Amniotic epithelial cell (primary cell): Measurements from ENCODE around the gene TGM2.

Experiments
- DNase-seq: peaks from one replicate; pipeline ENCODE4 v3.0.0-alpha.2; 2010; ENCODE audit warnings: low read depth

Gene TGM2

DNA sequence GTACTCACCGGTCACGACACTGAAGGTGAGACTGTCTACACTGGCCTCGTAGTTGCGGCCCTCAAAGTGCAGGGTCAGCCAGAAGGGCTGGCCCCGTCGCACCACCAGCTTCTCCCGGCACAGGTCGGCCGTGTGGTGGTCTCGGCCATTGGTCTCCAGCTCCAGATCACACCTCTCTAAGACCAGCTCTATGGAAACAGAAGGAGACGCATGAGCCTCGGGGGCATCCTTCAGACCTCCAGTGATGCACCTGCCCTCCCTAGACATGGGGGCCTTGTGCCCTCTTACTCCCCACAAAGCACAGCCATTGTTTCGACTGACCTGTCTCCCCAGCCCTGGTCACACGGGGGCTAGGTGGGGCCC lies 3.7 kb downstream of the TGM2 start:
- no peak for DNase-seq

DNA sequence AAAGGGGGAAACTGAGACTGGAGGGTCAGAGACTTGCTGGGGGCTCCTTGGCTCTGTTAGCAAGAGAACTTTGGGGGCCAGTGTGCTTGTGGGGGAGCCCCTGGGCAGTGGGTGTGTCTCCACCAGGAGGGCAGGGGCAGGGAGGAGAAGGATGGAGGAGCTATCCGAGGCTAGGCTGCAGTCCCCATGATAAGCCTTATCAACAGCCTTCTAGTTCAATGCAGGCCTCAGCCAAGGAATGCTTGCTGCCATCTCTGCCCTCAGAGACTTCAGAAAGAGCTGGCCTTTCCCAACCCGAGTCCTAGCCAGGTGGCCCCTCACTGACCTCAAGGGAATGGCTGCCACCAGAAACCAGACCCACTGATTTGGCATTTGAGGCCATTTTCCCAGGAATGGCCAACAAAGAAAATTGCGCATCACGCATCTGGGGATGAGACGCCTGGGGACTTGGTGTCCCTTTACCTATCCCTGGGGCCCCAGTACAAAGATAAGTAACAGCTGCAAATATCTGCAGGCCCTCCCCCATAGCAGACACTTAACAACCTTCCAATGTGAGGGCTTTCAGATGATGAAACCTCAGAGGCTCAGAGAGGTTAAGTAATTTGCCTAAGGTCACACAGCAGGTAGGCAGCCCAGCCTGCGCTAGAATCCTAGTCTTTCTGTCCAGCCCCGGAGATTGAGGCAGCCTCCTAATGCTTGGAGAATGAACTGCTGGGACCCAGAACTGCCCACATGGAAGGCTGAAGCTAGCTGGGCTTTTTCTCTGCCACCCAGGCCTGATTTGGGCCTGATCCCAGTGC lies 4.9 kb downstream of the TGM2 start:
- no peak for DNase-seq

DNA sequence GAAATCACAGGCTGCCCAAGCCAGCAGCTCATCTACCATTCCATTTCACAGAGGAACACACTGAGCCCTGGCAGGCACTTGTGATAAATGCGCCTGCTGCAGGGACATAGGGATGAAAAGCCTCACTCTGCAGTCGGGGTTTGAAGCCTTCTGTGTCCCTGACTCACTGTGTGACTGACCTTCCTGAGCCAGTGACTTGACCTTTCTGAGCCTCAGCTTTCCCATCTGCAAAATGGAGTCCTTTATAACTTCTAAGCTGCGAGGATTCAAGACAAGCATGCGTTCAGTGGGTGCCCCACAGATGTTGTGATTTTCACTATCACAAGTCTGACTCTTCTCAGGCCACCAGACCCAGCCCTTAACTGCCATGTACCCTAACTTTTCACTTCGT lies 5.5 kb downstream of the TGM2 start:
- DNase-seq, result no peak

DNA sequence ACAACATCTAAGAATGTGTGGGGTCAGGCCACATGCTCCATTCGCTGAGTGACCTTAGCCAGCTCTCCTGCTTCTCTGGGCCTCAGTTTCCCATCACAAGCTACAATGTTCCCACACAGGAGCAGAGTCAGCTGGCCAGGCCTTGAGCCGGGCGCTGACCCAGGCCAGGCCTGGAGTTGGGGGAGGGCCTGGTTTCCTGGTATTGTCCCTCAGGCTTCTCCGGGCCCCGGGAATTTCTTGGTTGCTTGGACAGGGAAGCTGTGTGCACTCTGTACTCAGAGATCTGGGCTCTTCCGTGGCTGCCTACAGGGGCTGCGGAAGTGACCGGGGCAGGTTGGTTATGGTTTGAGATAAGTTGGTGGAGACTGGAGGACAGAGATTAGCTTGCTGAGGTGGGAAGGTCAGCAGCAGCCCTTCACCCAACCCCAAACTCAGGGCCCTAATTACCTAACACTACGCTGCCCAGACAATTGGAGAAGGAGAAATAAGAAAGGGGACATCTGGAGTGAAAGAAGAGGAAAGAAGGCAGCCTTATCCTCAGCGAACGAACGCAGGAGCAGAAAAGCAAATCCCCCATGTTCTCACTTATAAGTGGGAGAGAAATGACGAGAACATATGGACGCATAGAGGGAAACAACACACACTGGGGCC lies 6.2 kb downstream of the TGM2 start:
- DNase-seq, result no peak

DNA sequence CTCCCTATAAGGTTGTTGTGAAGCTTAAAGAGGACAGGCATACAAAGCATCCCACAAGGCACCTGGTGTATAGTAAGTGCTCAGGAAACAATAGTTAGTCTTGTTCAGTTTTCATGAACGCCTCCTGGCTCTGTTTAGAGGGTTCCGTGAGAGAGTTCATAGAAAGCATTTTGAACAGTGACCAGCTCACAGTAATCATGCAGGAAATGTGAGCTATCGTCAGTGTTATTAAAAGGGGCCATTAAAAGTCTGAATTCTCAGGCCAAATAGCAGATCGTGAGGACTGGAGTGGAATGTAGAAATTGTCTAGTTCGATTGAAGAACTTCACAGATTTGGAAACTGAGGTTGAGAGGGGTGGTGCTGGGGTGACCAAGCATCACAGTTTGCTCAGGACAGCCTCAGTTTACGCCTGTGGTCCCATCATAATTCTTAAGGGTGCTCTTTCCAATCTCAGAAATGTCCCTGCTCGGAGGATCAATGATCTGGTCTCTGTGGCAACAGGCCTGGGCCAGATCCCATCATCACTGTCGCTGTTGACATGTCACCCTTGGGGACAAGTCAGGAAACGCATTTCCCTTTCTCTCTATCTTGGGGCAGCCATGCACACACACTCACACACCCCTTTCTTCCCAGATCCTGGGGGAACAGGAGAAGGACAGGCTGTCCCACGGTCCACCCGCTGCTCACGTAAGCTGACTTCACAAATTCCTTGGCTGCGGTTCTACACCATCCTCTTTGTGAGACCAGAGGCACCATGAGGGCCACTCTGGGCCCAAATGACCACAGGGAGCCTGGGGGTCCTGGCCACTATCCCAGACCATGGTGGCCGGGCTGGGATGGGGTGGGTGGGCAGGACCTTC lies 7.2 kb downstream of the TGM2 start:
- no peak for DNase-seq

DNA sequence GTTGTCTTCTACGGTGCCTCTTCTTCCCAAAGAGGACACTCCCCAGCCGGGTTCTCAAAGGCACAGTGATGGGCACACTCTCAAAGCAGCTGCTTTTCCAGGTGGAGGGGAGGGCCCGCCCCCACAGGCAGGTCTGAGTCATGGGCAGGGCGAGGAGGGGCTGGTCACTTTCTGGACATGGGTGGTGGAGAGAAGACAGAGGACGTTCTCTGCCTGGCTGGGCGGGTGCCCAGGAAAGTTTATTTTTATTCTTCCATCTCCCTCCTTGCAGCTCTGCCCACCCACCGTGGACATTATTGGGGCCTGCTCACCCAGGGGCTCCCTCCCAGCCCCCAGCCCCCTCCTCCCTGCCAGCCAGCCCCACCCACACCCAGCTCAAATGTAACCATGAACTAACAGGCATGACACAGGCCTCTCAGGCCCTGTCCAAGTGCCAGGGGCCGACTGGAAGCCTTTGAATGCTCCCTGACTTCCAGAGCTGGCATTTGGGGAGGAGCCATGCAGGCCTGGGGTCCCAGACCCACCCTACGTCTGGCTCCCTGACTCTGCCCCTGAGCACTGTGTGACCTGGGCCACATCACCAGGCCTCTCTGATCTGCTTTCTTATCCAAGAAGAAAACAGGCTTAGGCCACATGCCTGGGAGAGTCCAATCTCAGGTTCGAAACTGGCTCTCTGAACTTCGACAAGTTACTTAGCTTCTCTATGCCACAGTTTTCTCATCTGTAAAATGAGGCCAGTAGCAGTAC lies 8.0 kb downstream of the TGM2 start:
- no peak for DNase-seq

DNA sequence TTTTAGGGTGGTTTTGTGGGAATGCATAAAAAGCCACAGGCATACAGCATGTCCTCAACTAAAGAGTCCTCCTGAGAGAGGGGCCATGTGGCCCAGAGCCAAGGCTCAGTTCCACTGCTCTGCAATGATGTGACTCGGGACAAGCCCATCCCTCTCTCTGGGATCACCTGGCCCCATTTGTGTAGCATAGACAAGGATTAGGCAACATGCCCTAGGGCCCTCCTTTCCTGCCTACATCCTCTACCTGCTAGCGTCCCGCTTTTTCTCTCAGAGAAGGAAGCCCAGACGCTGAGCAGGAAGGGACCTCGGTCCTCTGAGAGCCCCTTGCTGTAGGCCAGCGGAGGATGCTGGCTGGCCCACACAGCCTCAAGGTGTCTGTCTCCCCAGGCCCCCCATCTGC lies 8.8 kb downstream of the TGM2 start:
- DNase-seq, result no peak

DNA sequence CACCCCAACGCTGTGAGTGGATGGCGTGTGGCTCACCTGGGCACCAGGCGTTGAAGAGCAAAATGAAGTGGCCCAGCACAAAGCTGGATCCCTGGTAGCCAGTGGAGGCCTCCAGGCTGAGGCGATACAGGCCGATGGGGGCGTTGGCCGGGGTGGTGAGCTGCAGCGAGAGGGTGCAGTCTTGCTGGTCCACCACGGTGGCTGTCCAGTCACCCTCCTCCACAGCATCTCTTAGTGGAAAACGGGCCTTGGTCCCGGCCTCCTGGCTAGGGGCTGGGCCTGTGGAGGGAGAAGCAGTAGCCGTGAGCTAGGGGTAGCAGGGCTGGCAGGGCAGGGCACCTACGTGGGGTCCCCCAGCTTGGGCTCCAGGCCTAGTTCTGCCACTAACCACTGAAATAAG lies 9.3 kb downstream of the TGM2 start:
- no peak for DNase-seq

DNA sequence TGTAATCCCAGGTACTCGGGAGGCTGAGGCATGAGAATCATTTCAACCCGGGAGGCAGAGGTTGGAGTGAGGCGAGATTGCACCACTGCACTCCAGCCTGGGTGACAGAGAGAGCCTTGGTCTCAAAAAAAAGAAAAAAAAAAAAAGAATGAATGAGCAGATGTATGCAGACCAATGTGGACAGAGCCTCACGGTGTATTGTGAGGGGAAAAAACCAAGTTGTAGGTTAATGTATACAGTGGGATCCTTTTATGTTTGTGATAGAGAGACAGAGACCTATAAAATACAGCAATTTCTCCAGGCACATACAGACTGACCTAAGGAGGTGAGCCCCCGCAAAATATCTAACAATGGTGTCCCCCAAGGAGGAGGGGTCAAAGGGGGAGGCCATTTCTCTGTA lies 11.7 kb downstream of the TGM2 start:
- no peak for DNase-seq

DNA sequence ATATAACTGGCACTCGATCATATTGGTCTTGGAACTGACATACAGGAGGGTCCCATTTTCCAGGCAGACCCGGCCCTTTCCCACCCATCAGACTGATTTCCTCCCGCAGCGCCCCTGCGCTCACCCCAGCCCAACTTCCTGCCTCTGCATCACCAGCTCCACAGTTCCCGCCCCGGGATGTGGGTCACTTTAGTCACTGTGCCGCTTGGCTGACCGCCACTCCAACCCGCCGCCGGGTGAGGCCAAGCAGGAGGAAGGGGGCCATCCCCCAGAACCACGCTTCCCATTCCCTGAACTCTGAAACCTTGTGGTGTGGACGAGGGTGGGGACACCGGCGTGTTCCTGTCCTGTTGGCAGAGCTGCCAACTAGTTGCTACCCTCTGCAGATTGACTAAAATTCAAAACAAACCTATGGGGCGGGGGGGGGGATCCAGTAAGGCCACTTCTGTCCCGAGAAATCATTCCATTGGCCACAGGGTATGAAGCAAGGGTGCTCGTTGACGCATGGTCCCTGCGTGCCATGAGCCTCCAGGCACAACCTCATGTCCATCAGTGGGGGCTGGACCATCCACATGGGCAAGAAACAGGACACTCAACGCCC lies 12.3 kb downstream of the TGM2 start:
- DNase-seq, result no peak

DNA sequence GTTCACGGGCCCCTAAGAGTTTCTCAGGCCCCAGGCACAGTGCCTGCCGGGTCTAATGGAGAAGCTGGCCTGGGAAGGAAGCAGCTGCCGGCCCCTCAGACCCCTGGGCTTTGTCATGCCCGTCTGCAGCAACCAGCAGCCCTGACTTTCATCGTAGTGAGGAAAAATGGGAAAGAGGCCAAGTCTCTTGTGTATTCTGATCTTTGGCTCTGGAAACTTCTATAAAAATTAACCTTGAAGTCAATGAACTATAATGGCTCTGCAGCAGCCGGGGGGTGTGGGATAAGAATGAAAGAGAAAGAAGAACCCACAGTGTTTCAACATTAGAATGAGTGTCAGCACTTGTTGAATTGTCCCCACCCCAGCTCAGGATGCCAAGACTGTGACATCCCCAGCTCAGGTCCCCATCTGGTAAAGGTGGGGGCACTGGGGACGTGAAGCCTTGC lies 12.9 kb downstream of the TGM2 start:
- DNase-seq, result peak; percentile 43

DNA sequence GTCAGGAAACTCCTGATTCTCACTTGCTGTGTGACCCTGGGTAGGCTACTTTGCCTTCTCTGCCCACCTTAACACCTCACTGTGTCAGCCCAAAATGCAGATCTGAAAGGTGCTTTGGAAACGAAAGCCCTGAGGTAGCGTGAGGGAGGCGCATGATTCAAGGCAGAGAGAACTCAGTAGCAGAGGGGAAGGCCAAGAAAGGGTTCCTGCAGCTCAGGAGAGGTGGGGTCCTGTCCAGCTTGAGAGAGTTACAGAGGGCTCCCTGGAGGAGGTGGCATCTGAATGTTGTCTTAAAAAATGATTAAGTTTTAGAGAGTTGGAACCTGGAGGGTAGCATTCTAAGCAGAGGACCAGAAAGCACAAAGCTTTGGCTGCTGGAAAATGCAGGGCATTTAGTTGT lies 13.6 kb downstream of the TGM2 start:
- no peak for DNase-seq

DNA sequence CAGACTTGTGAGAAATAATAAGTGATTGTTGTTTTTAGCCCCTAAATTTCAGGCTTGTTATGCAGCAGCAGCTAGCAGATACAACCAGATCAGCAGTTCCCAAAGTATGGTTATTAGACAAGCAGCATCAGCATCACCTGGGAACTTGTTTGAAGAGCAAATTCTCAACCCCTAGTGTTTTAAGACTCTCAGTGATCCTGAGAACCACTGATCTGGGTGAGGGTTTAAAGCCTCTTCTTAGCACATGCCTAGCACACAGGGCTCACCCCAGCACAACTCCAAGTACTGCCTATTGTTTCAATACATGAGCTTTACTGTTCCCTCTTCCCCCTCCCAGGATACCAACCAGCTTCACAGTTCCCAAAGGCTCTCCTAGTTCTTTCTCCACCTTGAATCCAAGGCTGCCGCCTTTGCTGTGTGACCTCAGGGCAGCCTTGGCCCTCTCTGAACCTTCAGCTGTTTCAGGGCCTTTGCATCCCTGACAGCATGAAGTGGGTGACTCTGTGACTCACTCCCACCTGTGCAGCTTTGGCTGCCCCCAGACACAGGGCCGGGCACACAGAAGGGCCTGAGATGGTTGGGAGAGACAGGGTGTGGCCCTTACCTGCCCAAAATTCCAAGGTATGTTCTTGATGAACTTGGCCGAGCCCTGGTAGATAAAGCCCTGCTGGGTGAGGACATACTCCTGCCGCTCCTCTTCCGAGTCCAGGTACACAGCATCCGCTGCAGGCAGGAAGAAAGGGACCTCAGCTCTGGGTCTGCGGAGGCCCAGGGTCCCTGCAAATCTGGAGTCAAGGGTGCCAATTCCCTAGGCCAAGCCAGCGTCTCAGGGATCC lies 14.5 kb downstream of the TGM2 start:
- DNase-seq, result no peak

DNA sequence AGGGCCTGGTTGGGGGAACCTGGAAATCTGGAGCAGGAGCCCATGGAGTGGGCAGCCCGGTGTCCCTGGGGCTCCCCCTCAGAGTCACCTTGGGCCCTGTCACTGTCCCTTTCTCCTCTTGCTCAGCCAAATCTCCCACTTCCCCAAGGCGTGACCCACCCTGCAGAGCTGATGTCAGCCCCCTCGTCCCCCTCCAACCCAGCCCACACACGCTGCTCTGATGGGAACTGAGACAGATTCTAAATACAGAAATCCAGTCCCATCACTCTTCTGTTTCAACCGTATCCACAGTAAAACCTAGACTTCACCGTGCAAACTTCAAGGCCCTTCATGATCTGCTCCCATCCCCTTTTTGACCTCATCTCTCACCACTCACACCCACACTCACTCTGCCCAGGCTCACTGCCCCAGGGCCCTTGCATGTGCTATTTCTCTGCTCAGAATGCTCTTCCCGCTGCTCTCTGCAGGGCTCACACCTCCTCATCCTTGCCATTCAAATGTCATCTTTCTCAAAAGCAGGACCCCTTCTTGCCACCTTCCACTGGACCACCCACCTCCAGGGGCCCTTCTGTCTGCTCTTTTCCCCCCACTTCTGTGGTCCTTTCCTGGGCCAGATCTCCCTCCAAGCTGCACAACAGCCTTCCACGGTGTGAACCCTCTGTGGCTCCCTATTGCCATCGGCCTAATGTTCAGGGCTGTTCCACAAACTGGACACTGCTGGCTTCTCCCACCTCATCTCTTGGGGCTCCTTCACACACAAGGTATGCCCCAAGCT lies 16.6 kb downstream of the TGM2 start:
- no peak for DNase-seq

DNA sequence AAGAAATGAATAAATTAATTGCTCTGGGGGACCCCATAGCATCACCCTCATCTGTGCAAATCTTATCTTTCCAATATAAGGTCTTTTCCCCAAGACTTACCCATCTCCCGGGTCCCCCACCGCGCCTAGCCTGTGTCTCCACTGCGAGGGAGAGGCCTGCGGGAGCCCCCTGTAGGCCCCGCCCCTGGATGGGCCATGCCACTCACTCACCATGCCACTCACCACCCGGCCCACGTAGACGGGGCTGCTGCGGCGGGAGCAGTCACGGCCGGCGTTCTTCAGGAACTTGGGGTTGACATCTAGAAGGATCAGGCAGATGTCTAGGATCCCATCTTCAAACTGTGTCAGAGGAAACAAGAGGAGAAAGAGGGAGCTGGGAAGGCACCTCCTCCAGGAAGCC lies 17.3 kb downstream of the TGM2 start:
- no peak for DNase-seq

DNA sequence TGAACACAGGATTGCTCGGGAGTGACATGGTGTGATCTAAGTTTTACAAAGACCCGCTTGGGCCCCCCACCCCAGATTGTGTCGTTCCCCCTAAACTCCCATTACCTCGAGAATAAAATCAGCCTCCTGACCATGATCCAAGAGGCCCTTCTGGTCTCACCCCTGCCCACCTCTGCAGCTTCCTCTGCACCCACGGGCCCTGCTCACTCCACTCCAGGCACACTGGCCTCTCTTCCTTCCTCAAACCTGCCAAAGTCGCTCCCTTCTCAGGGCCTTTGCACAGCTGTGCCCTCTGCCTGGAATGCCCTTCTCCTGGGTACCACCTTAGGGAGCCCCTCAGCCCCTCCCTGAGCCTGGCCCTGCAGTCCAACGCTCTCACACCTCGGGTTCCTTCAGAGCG lies 17.9 kb downstream of the TGM2 start:
- DNase-seq, result no peak

DNA sequence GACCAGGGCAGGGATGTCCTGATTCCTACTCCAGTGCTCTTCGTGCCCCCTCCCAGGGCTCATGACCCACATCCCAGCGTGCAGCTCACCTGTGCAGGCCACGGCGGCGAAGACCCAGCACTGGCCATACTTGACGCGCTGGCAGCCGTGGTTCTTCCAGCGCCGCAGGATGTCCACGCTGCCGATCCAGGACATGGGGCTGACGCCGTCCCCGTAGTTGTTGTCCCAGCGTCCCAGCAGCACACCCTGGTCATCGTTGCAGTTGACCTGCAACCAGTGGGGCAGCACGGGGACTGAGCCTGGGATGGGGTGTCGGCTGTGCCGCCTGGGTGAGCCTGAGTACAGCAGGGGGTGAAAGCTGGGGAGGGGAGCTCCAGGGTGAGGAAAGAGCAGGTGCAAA lies 18.4 kb downstream of the TGM2 start:
- DNase-seq, result no peak

DNA sequence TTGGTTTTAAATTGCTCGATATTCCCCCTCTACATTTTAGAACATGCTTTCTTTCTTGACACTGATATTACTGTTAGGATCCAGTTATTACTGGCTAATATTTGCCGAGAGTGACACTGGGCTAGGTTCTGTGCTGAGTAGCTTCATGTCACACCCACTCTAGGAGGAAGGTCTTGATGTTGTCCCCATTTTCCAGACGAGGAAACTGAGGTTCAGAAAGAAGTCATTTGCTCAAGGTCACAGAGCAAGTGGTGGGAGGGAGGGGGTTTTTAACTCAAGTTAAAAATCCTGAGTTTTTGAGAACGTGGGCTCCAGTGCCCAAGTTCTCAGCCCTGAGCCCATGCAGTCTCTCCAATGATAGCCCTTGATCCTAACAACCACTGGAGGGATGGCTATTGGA lies 18.9 kb downstream of the TGM2 start:
- no peak for DNase-seq

DNA sequence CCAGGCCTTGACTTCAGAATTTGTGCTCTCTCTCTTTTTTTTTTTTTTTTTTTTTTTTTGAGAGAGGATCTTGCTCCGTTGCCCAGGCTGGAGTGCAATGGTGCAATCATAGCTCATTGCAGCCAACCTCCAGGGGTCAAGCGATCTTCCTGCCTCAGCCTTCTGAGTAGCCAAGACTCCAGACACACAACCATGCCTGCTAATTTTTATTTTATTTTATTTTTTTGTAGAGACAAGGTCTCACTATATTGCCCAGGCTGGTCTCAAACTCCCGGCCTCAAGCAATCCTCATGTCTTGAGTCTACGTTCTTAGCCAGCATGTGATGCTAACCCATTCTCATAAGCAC lies 19.4 kb downstream of the TGM2 start:
- no peak for DNase-seq

DNA sequence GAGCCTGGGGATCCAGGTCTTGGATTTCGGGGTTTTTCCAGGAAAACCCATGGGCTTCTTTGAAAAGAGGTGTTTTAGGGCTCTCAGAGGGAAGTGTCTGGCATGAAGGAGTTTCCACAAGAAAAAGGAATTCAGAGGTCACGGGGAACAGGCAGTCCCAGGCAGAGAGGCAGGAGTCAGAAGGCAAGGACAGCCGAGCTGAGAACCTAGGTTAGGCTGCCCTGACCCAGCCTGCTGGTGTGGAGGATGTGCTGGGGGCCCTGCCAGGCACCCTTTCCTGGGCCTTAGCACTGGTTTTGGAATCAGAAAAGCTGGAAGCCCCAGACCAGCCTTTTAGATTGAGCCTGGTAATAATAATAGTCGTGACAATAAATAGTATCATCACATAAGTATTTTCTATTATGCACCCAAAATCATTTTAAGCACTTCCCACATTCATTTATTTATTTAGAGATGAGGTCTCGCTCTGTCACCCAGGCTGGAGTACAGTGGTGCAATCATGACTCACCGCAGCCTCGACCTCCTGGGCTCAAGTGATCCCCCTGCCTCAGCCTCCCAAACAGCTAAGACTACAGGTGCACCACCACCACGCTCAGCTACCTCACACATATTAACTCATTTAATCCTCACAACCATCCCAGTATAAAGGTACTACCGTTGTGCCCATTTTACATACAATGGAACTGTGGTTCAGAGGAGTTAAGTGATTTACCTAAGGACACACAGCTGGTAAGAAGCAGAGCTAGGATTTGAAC lies 19.9 kb downstream of the TGM2 start:
- no peak for DNase-seq
